GM15510 (cell line): ENCODE results near the gene BHLHE41.

Experiments used
- POLR2A ChIP-seq: IDR thresholded peaks from 3 replicates; pipeline ENCODE4 v1.6.1; 2011; ENCODE audit warnings: borderline replicate concordance; ENCODE audit not compliant: insufficient read length; ENCODE audit errors: extremely low read depth

BHLHE41 gene

GRCh38 chr12:26124446-26125399, at the start of gene BHLHE41:
BHLHE41 (minus strand) TSS chr12:26125037; CDS start chr12:26124779, 258 bp downstream.
- TF ChIP-seq POLR2A, result no peak

GRCh38 chr12:26172946-26173552, 48.2 kb upstream of the BHLHE41 start:
- no peak for TF ChIP-seq POLR2A

- no peak for TF ChIP-seq POLR2A
Measured at GRCh38 chr12:26172539-26172938, 47.7 kb upstream of the BHLHE41 start.

- TF ChIP-seq POLR2A, result no peak
Measured at GRCh38 chr12:26172013-26172412, 47.2 kb upstream of the BHLHE41 start.

- no peak for TF ChIP-seq POLR2A
Measured at GRCh38 chr12:26164118-26164517, 39.3 kb upstream of the BHLHE41 start.

- no peak for TF ChIP-seq POLR2A
Measured at GRCh38 chr12:26162905-26163304, 38.1 kb upstream of the BHLHE41 start.

GRCh38 chr12:26162174-26162573, 37.3 kb upstream of the BHLHE41 start:
- no peak for TF ChIP-seq POLR2A

- TF ChIP-seq POLR2A, result no peak
Measured at GRCh38 chr12:26158078-26158764, 33.4 kb upstream of the BHLHE41 start.

GRCh38 chr12:26157001-26157400, 32.2 kb upstream of the BHLHE41 start:
- no peak for TF ChIP-seq POLR2A

GRCh38 chr12:26156201-26156871, 31.5 kb upstream of the BHLHE41 start:
- peak; percentile 32 for TF ChIP-seq POLR2A

- TF ChIP-seq POLR2A, result no peak
Measured at GRCh38 chr12:26153421-26154154, 28.8 kb upstream of the BHLHE41 start.

GRCh38 chr12:26152507-26153102, 27.8 kb upstream of the BHLHE41 start:
- TF ChIP-seq POLR2A, result no peak

- no peak for TF ChIP-seq POLR2A
Measured at GRCh38 chr12:26150736-26151450, 26.1 kb upstream of the BHLHE41 start.
